Testis (tissue), 2 donors: ENCODE results near the gene LRP8.

Experiments used
- POLR2A ChIP-seq: fragments of 450-650 bp; IDR thresholded peaks from one replicate; pipeline ENCODE4 v1.6.1; 2017; ENCODE audit warnings: antibody characterized with exemption, mild to moderate bottlenecking, moderate library complexity
- TF ChIP-seq, protein P1 (sequence below), 3 experiments: fragments of 450-650 bp in 2 of 3; fragments of 200-600 bp in 1 of 3; sonication (generic) in 1 of 3; IDR thresholded peaks; one replicate each; pipeline ENCODE4 v1.5.1; 2016 to 2019; ENCODE audit warnings: antibody characterized with exemption in 3 of 3, mild to moderate bottlenecking in 2 of 3, moderate library complexity in 1 of 3

DNA sequence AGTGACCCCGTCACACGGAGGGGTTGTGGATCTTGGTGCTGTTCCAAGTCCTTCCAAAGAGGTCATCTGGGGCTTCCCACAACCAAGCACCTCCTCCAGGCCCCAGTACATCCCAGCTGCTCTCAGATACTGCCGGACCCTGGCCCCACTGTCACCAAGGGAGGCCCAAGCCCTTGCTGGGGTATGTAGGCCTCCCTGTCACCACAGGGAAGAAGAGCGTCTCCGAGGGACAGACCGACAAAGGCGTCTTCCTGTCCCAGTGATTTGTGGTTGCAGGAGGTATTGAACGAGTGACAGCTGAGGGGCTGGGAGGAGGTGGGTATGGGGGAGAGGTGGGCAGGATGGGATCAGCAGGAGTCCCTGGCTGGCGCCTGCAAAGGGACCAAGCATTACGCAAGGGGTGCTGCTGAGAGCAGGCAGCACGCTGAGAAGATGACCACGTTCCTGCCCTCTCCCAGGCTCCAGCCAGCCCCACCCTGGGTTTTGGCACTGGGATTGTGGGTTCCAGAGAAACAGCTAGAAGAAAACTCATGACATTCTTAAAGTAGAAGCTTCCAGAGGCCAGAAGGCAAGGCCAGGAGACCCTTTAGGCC, 29.7 kb downstream of the LRP8 start:
- TF ChIP-seq, protein P1, sequence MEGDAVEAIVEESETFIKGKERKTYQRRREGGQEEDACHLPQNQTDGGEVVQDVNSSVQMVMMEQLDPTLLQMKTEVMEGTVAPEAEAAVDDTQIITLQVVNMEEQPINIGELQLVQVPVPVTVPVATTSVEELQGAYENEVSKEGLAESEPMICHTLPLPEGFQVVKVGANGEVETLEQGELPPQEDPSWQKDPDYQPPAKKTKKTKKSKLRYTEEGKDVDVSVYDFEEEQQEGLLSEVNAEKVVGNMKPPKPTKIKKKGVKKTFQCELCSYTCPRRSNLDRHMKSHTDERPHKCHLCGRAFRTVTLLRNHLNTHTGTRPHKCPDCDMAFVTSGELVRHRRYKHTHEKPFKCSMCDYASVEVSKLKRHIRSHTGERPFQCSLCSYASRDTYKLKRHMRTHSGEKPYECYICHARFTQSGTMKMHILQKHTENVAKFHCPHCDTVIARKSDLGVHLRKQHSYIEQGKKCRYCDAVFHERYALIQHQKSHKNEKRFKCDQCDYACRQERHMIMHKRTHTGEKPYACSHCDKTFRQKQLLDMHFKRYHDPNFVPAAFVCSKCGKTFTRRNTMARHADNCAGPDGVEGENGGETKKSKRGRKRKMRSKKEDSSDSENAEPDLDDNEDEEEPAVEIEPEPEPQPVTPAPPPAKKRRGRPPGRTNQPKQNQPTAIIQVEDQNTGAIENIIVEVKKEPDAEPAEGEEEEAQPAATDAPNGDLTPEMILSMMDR (IDR thresholded peaks at IDR 0.05), result no peak
- TF ChIP-seq POLR2A, result no peak
